BLaER1 treated with 17β-estradiol and CSF1 and Interleukin-3, amounts not matched to agents 10 nM and 100 nM (cell line): ENCODE results near the gene SMIM33.
"Not testable (repeated sequence)": the region's sequence is repeated elsewhere in the genome, so short reads cannot be mapped to it uniquely, and the experiment has no call there.

Experiments used
- H3K27ac ChIP-seq, 11 experiments: shearing (Covaris generic); formaldehyde crosslinking; 2 replicates each; pipeline ENCODE4 v1.8.1; 2022
- H3K27me3 ChIP-seq, 11 experiments: shearing (Covaris generic); formaldehyde crosslinking; 2 replicates each; pipeline ENCODE4 v1.8.1; 2022
- H3K36me3 ChIP-seq, 11 experiments: shearing (Covaris generic); formaldehyde crosslinking; 2 replicates each; pipeline ENCODE4 v1.8.1; 2022
- H3K4me1 ChIP-seq, 10 experiments: shearing (Covaris generic); formaldehyde crosslinking; 2 replicates each; pipeline ENCODE4 v1.8.1; 2022
- H3K4me2 ChIP-seq, 11 experiments: shearing (Covaris generic); formaldehyde crosslinking; 2 replicates each; pipeline ENCODE4 v1.8.1; 2022
- H3K4me3 ChIP-seq, 10 experiments: shearing (Covaris generic); formaldehyde crosslinking; 2 replicates each; pipeline ENCODE4 v1.8.1; 2022
- H3K9ac ChIP-seq, 11 experiments: shearing (Covaris generic); formaldehyde crosslinking; 2 replicates each; pipeline ENCODE4 v1.8.1; 2022
- H3K9me3 ChIP-seq, 11 experiments: shearing (Covaris generic); formaldehyde crosslinking; replicated peaks in 1 of 11; 2 replicates each; pipeline ENCODE4 v1.8.1; 2022
- H4K20me1 ChIP-seq, 11 experiments: shearing (Covaris generic); formaldehyde crosslinking; 2 replicates each; pipeline ENCODE4 v1.8.1; 2022
- Cebpa-rat ChIP-seq, 11 experiments: shearing (Covaris generic); IDR thresholded peaks; 2 replicates each; pipeline ENCODE4 v1.8.1; 2022

The SMIM33 gene

DNA sequence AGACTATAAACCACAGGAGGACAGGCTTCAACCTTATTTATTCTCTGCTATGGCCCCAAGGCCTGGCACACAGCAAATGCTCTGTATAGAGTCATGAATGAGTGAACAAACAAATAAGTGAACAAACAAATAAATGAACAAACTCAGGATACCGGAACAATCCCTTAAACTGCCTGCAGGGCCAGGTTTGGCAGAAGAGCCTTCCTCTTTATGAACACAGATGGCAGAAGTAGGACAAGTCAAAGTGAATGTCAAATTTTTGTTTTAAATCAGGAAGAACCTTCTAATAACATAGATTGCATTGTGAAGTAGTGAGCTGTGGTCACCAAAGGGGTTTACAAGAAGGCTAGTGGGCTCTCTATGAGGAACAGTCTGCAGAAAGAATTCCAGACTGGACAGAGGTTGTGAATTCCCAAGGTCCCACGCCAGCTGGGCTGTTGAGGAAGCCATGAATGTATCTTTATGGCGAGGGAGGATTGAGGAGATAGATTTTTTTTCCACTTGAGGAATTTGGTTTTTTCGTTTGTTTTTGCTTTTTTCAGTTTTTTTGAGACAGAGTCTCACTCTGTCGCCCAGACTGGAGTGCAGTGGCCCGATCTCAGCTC is 42.1 kb downstream of the SMIM33 start:
- no peak overlapping the region for H3K4me3 ChIP-seq
- no peaks in the 10 kb centered on the region for H4K20me1 ChIP-seq
- TF ChIP-seq Cebpa-rat (IDR thresholded peaks at IDR 0.05): no peak
- peak overlapping the region in 2 of 11 experiments; percentile 19 to 43; a peak in 1 of 22 replicates for H3K9ac ChIP-seq
- H3K4me1 ChIP-seq: peaks cover 28 to 77% (median 69%) of the 10 kb centered on the region in 10 experiments
- peak overlapping the region in 7 of 11 experiments; percentile 22 to 51 (median 37); a peak in 12 of 22 replicates for H3K27ac ChIP-seq
- H3K36me3 ChIP-seq: no peaks in the 10 kb centered on the region
- peak overlapping the region; percentile 5 to 87 (median 80); a peak in 21 of 22 replicates for H3K4me2 ChIP-seq
- peaks cover 0 to 21% (median 9%) of the 10 kb centered on the region in 11 experiments; a peak in 17 of 22 replicates for H3K9me3 ChIP-seq
- no peaks in the 10 kb centered on the region for H3K27me3 ChIP-seq

DNA sequence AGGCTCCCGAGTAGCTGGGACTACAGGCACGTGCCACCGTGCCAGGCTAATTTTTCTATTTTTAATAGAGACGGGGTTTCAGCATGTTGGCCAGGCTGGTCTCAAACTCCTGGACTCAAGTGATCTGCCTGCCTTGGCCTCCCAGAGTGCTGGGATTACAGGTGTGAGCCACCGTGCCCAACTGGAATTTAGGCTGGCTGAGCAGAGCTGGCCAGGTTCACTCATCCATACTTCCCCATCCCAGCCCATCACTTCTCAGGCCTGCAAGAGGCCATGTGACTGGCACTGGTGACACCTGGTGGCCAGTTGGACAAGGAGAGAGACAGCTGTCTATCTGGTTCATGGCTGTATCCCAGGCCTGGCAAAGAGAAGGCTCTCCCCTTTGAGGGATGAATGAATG is 42.6 kb downstream of the SMIM33 start:
- not testable (repeated sequence) for H4K20me1 ChIP-seq, H3K27me3 ChIP-seq, H3K4me3 ChIP-seq, H3K36me3 ChIP-seq
- peak overlapping the region in 5 of 11 experiments; percentile 10 to 51 (median 28); a peak in 4 of 22 replicates for H3K9ac ChIP-seq
- H3K4me2 ChIP-seq: peak overlapping the region; percentile 5 to 87 (median 80); a peak in 21 of 22 replicates
- peaks cover 0 to 21% (median 9%) of the 10 kb centered on the region in 11 experiments; a peak in 17 of 22 replicates for H3K9me3 ChIP-seq
- H3K4me1 ChIP-seq: peaks cover 31 to 77% (median 70%) of the 10 kb centered on the region in 10 experiments
- H3K27ac ChIP-seq: peak overlapping the region in 6 of 11 experiments; percentile 22 to 51 (median 40); a peak in 11 of 22 replicates

DNA sequence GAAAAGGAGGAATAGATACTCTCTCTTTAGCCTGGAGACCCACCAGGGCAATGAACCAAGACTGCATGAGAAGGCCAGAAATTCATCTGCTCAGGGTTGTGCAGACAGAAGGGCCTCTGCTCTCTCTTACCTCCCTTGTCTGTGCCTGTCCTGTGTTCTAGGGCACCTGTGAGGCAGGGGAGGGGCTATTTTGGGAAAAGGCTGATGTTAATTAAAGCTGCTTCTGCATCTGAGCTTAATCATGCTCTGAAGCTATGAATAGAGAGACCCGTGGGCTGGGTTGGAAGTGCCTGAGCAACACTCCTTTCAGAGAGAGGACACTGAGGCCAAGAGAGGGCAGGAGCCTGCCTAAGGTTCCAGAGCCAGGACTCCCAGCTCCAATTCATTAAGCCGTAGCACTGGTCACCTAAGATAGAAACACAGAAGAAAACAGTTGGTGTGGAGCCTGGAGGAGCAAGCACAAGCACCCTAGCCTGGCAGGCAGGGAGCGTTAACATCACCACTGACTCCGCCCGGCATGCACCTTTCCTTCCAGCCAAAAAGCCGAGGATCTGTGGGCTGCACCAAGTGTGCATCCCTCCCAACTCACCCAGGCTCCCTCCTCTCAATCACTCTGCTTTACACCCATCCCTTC is 43.2 kb downstream of the SMIM33 start:
- Histone ChIP-seq H3K36me3 (no peaks in the 10 kb centered on the region), H3K4me2 (peak overlapping the region; percentile 14 to 87 (median 80); a peak in 20 of 22 replicates), H3K9ac (peak overlapping the region in 9 of 11 experiments; percentile 4 to 51 (median 28); a peak in 10 of 22 replicates), H3K9me3 (peaks cover 0 to 21% (median 9%) of the 10 kb centered on the region in 11 experiments; a peak in 17 of 22 replicates), H4K20me1 (no peaks in the 10 kb centered on the region), H3K4me1 (peaks cover 36 to 76% (median 71%) of the 10 kb centered on the region in 10 experiments), H3K27ac (peak overlapping the region in 6 of 11 experiments; percentile 13 to 51 (median 30); a peak in 9 of 22 replicates), H3K27me3 (peaks cover 0 to 8% (median 0%) of the 10 kb centered on the region in 11 experiments; a peak in 2 of 22 replicates), H3K4me3 (no peak overlapping the region)
- TF ChIP-seq Cebpa-rat (IDR thresholded peaks at IDR 0.05): no peak

DNA sequence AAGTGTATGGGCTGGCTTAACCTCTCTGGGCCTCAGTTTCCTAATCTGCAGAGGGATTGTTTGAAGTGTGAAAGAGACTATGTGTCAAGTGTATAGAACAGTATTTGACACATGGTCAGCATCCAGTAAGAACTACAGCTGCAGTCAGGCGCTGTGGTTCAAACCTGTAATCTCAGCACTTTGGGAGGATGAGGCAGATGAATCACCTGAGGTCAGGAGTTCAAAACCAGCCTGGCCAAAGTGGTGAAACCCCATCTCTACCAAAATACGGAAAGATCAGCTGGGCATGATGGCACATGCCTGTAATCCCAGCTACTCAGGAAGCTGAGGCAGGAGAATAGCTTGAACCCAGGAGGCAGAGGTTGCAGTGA is 43.7 kb downstream of the SMIM33 start:
- Histone ChIP-seq H3K4me3 (no peak overlapping the region), H3K9ac (peak overlapping the region in 5 of 11 experiments; percentile 4 to 30 (median 18); a peak in 2 of 22 replicates), H3K9me3 (peaks cover 0 to 18% (median 9%) of the 10 kb centered on the region in 11 experiments; a peak in 17 of 22 replicates), H3K4me1 (peaks cover 36 to 76% (median 71%) of the 10 kb centered on the region in 10 experiments), H3K27ac (peak overlapping the region in 4 of 11 experiments; percentile 13 to 51 (median 30); a peak in 3 of 22 replicates), H3K36me3 (no peaks in the 10 kb centered on the region), H3K27me3 (peaks cover 0 to 8% (median 0%) of the 10 kb centered on the region in 11 experiments; a peak in 2 of 22 replicates), H4K20me1 (no peaks in the 10 kb centered on the region), H3K4me2 (peak overlapping the region; percentile 14 to 87 (median 80); a peak in 20 of 22 replicates)
- no peak for TF ChIP-seq Cebpa-rat (IDR thresholded peaks at IDR 0.05)

DNA sequence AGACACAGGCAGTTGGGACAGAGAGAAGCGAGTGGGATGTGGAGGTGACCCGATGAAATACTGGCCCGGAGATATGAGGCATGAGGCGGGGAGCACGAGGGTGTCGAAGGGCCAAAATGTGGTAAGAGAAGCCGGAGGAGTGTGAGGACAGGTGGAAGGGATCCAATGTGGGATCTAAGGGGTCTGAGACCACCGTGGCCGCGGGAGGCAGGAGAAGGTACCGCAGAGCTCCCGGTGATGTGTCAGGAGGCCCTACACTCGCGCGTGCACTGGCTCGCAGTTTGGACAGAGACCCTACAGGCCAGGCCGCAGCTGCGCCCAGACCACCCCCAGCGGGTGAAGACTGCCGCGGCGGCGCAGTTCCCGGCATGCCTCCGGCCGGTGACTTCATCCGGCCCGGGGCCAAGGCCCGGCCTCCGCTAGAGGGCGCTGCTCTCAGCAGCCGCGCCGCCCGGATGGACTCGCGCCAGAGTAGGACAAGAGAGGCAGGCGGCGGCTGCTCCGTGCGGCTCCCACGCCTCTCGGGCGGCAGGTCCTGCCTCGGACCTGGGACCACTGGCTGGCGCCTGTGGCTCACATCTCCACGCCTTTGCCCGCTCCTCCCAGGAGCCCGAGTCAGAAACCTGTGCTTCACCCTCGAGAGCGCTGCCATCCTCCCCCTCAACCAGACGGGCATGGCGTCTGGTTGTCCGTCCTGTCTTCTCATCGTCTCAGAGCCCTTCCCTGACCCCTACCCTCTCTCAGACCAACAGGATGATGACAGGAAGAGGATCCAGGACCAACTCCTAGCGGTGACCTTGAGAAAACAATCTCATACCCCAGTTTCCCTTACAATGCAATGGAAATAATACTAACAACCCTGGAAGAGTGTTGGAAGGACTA is 47.1 kb downstream of the SMIM33 start:
- H3K9me3 ChIP-seq: no peaks in the 10 kb centered on the region
- H3K9ac ChIP-seq: peak overlapping the region; percentile 62 to 85 (median 77)
- peak overlapping the region; percentile 57 to 83 (median 68); a peak in 21 of 22 replicates for H3K27ac ChIP-seq
- H3K27me3 ChIP-seq: peaks cover 0 to 8% (median 0%) of the 10 kb centered on the region in 11 experiments; a peak in 2 of 22 replicates
- peaks cover 23 to 84% (median 68%) of the 10 kb centered on the region in 10 experiments for H3K4me1 ChIP-seq
- H3K4me3 ChIP-seq: peak overlapping the region; percentile 47 to 70 (median 56)
- H3K4me2 ChIP-seq: peak overlapping the region; percentile 77 to 96 (median 85)
- no peak for TF ChIP-seq Cebpa-rat (IDR thresholded peaks at IDR 0.05)
- no peaks in the 10 kb centered on the region for H4K20me1 ChIP-seq
- no peaks in the 10 kb centered on the region for H3K36me3 ChIP-seq
